Osteoblast (primary cell): ENCODE measurements around the gene C1QL4. TPM values are rescaled to one million over a fixed set of nuclear protein-coding genes. Genes with fewer than 3 reads are reported as not detected.
"Not testable (repeated sequence)": the region's sequence is repeated elsewhere in the genome, so short reads cannot be mapped to it uniquely, and the experiment has no call there.

Source experiments
- DNase-seq: peaks from one replicate; pipeline ENCODE4 v3.0.0; 2011; ENCODE audit warnings: low spot score, mixed read lengths; ENCODE audit not compliant: insufficient read length; ENCODE audit errors: missing footprints
- H2AFZ ChIP-seq: 2 replicates; pipeline ENCODE4 v1.6.0; 2011; ENCODE audit warnings: mild to moderate bottlenecking, low read length
- H3K27ac ChIP-seq: 2 replicates; pipeline ENCODE4 v1.5.1; 2011; ENCODE audit warnings: mild to moderate bottlenecking, low read depth, low read length, moderate library complexity
- H3K27me3 ChIP-seq: 2 replicates; pipeline ENCODE4 v1.6.0; 2012; ENCODE audit warnings: mild to moderate bottlenecking, control low read depth, inconsistent platforms, low read length, moderate library complexity; ENCODE audit not compliant: insufficient read depth
- H3K36me3 ChIP-seq: 2 replicates; pipeline ENCODE4 v1.5.1; 2011; ENCODE audit warnings: mild to moderate bottlenecking, low read length, control low read depth, moderate library complexity; ENCODE audit not compliant: insufficient read depth
- H3K4me1 ChIP-seq: 2 replicates; pipeline ENCODE4 v1.5.1; 2011; ENCODE audit warnings: mild to moderate bottlenecking, low read length, control low read depth, moderate library complexity; ENCODE audit not compliant: insufficient read depth
- H3K4me2 ChIP-seq: 2 replicates; pipeline ENCODE4 v1.6.0; 2011; ENCODE audit warnings: mild to moderate bottlenecking, low read length; ENCODE audit not compliant: insufficient read depth
- H3K4me3 ChIP-seq: fragments of 200-600 bp; sonication (generic); 3 replicates; pipeline ENCODE4 v1.5.1; 2012; ENCODE audit warnings: mild to moderate bottlenecking, low read length, inconsistent platforms; ENCODE audit not compliant: insufficient read depth
- H3K79me2 ChIP-seq: 2 replicates; pipeline ENCODE4 v1.6.0; 2012; ENCODE audit warnings: mild to moderate bottlenecking, low read length, control low read depth, inconsistent platforms; ENCODE audit not compliant: insufficient read depth
- H3K9me3 ChIP-seq: 2 replicates; pipeline ENCODE4 v1.5.1; 2011; ENCODE audit warnings: low read depth, low read length, control low read depth
- H4K20me1 ChIP-seq: 2 replicates; pipeline ENCODE4 v1.6.0; 2012; ENCODE audit warnings: mild to moderate bottlenecking, low read length, control low read depth; ENCODE audit not compliant: insufficient read depth
- CTCF ChIP-seq: IDR thresholded peaks from 2 replicates; pipeline ENCODE4 v1.5.1; 2011; ENCODE audit warnings: mild to moderate bottlenecking, low read depth, low read length, moderate library complexity; ENCODE audit errors: extremely low read depth
- total RNA-seq: library from RNA; depleted of rRNA; stranded (reverse); fragments of >200 nt; gene quantifications from 2 replicates; pipeline ENCODE4 v1.2.3, GENCODE V29; 2012

The C1QL4 gene
- 0.36 TPM in 1 of 2 replicates, not detected in the other for total RNA-seq

- Histone ChIP-seq H3K4me1 (peaks cover 3% of the 10 kb centered on the region), H3K4me3 (peak within 1 kb of the TSS; percentile 66), H3K27me3 (peaks cover 54% of the 10 kb centered on the region), H3K27ac (no peak within 1 kb of the TSS), H3K79me2 (no peaks in the 10 kb centered on the region), H3K4me2 (peak within 1 kb of the TSS; percentile 86), H4K20me1 (no peaks in the 10 kb centered on the region), H2AFZ (peak within 1 kb of the TSS; percentile 76), H3K9me3 (no peaks in the 10 kb centered on the region), H3K36me3 (no peaks in the 10 kb centered on the region)
- peak; percentile 99 for DNase-seq
- TF ChIP-seq CTCF = peak; percentile 58
These were observed at the start of gene C1QL4 for GRCh38 chr12:49336645-49337584. Gene C1QL4 (minus strand): TSS chr12:49337188. CDS start chr12:49336477, 711 bp downstream.

- not testable (repeated sequence) for H3K36me3 ChIP-seq, H3K27me3 ChIP-seq, H2AFZ ChIP-seq, DNase-seq, H3K4me1 ChIP-seq, H3K9me3 ChIP-seq, H3K4me3 ChIP-seq, H3K27ac ChIP-seq, H3K4me2 ChIP-seq
- Histone ChIP-seq H4K20me1 (peaks cover 43% of the 10 kb centered on the region), H3K79me2 (peaks cover 73% of the 10 kb centered on the region)
These were observed 43.2 kb upstream of the C1QL4 start for GRCh38 chr12:49380184-49380583.

- DNase-seq = no peak
- H3K4me1 ChIP-seq = no peaks in the 10 kb centered on the region
- TF ChIP-seq CTCF = no peak
- H3K4me2 ChIP-seq = no peak overlapping the region
- H3K79me2 ChIP-seq = peaks cover 77% of the 10 kb centered on the region
- H4K20me1 ChIP-seq = peaks cover 44% of the 10 kb centered on the region
- no peaks in the 10 kb centered on the region for H3K36me3 ChIP-seq
- H2AFZ ChIP-seq = no peak overlapping the region
- H3K27me3 ChIP-seq = no peaks in the 10 kb centered on the region
- H3K27ac ChIP-seq = no peak overlapping the region
- no peaks in the 10 kb centered on the region for H3K9me3 ChIP-seq
- H3K4me3 ChIP-seq = no peak overlapping the region
These were observed 40.4 kb upstream of the C1QL4 start for GRCh38 chr12:49377386-49377785.

GRCh38 chr12:49375406-49375805, 38.4 kb upstream of the C1QL4 start:
- no peak overlapping the region for H2AFZ ChIP-seq
- no peak overlapping the region for H3K4me2 ChIP-seq
- H3K4me1 ChIP-seq = no peaks in the 10 kb centered on the region
- H3K36me3 ChIP-seq = no peaks in the 10 kb centered on the region
- H4K20me1 ChIP-seq = peaks cover 38% of the 10 kb centered on the region
- no peak for DNase-seq
- TF ChIP-seq CTCF = no peak
- no peaks in the 10 kb centered on the region for H3K9me3 ChIP-seq
- H3K27me3 ChIP-seq = no peaks in the 10 kb centered on the region
- H3K27ac ChIP-seq = no peak overlapping the region
- H3K79me2 ChIP-seq = peaks cover 80% of the 10 kb centered on the region
- H3K4me3 ChIP-seq = no peak overlapping the region
